ENCODE results near the gene CEMIP. TPM values are rescaled to one million over a fixed set of nuclear protein-coding genes. Genes with fewer than 3 reads are reported as not detected.
"Not testable (repeated sequence)": the region's sequence is repeated elsewhere in the genome, so short reads cannot be mapped to it uniquely, and the experiment has no call there.

CEMIP gene
- total RNA-seq, 1 donor from 2014 or later = 6.5 TPM

- not testable (repeated sequence) for DNase-seq
Measured at GRCh38 chr15:80955571-80956452, 176.6 kb downstream of the CEMIP start.

- no peak for DNase-seq
Measured at GRCh38 chr15:80957556-80957955, 178.4 kb downstream of the CEMIP start.

DNA sequence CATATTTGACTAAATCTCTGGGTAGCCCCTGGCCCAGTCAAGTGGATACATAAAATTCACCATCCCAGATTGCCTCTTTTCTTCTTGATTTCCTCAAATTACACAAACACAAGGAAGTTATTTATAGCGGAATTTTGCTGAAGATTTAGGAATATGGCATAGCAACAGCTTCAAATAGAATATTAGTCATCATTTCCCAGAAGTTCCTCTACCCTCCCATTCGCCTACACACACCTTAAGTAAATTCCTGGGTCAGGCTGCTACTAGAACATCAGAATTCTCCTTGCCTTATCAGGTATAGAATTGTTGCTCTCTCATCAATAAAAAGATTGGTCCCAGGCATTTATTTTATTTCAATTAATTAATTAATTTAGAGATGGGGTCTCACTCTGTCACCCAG is 178.8 kb downstream of the CEMIP start:
- no peak for DNase-seq

GRCh38 chr15:80958818-80959495 is 179.8 kb downstream of the CEMIP start:
- DNase-seq = no peak

DNA sequence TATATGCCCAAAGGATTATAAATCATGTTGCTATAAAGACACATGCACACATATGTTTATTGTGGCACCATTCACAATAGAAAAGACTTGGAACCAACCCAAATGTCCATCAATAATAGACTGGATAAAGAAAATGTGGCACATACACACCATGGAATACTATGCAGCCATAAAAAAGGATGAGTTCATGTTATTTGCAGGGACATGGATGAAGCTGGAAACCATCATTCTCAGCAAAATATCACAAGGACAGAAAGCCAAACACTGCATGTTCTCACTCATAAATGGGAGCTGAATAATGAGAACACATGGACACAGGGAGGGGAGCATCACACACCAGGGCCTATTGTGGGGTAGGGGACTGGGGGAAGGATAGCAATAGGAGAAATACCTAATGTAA is 186.3 kb downstream of the CEMIP start:
- DNase-seq = not testable (repeated sequence)

- DNase-seq = no peak
Measured at GRCh38 chr15:80966431-80967197, 187.4 kb downstream of the CEMIP start.

DNA sequence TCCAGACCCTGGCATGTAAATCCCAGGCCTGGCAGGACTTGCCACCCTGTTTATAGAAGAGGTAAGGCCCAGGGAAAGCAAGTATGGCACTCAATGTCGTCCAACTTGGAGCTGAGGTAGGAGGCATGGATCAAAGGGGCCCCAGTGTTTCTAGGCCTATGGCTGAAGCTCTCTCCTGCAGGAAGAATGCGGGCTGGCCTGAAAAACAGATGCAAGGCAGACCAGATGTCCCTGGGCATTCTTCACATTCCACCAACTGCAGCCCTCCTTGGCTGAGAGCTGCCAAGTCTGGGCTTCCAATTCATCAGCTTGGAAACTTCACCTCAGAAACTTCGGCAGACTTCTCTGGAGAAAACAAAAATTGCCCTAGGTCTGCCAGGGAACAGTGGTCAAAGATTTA is 188.3 kb downstream of the CEMIP start:
- no peak for DNase-seq

GRCh38 chr15:80967991-80968510 is 188.9 kb downstream of the CEMIP start:
- DNase-seq = no peak

- no peak for DNase-seq
Measured at GRCh38 chr15:80969316-80969715, 190.1 kb downstream of the CEMIP start.

- peak; percentile 76 for DNase-seq
Measured at GRCh38 chr15:80970018-80970657, 191.0 kb downstream of the CEMIP start.

GRCh38 chr15:80970658-80971057 is 191.5 kb downstream of the CEMIP start:
- DNase-seq = no peak

DNA sequence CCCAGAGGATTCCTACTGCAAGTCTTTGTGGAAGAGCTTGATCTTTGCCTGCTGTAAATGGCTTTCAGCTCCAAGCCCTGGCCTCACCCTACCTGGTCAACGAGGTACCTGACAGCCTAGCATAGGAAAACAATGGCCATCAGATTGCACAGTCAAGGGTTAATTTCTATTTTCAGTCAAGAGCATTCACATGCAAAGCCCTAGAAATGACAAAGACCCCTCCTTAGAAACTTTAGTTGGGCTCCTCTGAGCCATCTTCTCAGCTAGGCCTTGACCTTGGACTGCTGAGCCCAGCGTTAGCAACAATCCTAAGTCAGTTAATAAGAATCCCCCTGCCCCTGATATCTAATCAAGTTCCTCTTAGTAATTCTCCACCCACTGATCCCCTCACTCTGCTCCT is 192.0 kb downstream of the CEMIP start:
- DNase-seq = no peak

DNA sequence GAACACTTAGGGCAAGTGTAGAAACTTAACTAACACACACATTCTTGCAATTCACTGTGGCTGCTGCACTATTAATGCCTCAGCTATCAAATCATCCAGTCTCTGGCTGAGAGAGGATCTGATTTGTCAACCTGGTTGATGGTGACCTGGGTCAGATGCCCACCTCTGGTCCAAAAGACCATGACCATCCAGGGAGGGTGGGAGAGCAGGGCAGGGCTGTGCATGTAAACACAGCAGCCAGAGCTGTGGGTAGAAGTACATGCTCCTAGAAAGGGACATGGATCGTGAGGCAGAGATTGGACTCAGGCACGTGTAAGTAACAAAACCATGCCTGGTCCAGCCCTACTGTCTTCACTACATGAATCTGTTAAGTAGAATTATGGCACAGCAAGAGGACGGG is 193.1 kb downstream of the CEMIP start:
- no peak for DNase-seq

GRCh38 chr15:80974914-80975313 is 195.7 kb downstream of the CEMIP start:
- no peak for DNase-seq

- DNase-seq = no peak
Measured at GRCh38 chr15:80976851-80977250, 197.7 kb downstream of the CEMIP start.

DNA sequence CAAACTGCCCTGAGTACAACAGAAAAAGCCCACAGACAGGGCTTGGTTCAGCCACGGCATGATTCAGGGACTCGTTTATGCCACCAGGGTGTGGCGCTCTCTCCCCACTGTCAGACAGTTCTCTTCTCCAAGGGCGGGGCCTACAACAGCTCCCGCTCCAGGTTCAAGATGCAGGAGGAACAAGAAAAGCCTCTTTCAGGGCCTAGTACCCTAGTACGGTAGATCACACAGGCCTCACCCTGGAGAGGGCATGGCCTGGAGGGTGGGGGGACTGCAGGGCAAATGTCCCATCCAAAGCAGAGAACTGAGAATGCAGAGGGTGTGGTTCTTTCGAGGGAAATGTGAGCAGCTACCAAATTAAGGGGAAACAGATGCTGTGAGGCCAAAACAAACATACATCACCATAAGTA is 198.5 kb downstream of the CEMIP start:
- DNase-seq = peak; percentile 72

GRCh38 chr15:80978685-80979329 is 199.6 kb downstream of the CEMIP start:
- DNase-seq = no peak

DNA sequence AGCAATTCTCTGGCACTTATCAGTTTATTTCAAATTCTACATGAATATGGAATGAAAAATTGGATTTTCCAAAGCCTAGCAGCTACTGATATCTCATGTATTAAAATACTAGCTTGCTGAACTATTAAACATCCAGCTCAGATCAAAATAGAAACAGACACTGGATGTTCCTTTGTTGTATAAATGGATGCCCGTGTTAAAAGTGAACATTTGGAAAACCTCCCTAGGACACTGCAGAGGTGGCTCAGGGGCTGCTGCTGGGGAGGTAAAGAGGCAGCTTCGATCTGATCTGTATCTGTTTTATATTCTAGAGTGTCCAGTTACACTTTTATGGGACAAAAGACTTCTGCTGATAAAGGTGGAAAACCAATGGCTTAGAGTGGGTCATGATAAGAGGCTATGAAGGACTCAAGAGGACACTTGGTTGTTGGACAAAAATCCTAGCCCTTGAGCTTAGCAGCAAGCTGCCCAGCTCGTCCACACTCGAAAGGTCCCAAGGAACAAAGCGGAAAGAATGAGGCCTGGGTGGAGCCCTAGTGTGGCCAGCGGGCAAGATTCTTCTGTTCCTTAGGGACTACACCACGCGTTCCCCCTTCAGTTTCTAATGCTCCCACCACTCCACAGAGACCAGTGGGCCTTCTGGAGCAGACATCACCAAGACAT is 200.5 kb downstream of the CEMIP start:
- no peak for DNase-seq

- DNase-seq = no peak
Measured at GRCh38 chr15:80982205-80982604, 203.0 kb downstream of the CEMIP start.

- DNase-seq = no peak
Measured at GRCh38 chr15:80982839-80983238, 203.7 kb downstream of the CEMIP start.

- no peak for DNase-seq
Measured at GRCh38 chr15:80984856-80985255, 205.7 kb downstream of the CEMIP start.
